ENCODE measurements around the gene TDRD1.

DNA sequence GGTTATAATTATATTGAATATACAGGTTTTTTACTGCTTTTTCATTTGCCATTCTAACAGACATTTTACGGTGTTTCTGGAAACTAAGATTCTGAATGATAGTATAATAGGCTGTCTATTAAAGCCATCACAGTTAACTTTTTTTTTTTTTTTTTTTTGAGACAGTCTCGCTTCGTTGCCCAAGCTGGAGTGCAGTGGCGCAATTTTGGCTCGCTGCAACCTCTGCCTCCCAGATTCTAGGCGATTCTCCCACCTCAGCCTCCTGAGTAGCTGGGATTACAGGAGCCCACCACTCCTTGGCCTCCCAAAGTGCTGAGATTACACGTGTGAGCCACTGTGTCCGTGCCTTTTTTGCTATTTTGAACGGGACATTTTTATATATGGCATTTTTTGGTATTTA, 4.4 kb downstream of the TDRD1 start:
- TF ChIP-seq, protein P1, sequence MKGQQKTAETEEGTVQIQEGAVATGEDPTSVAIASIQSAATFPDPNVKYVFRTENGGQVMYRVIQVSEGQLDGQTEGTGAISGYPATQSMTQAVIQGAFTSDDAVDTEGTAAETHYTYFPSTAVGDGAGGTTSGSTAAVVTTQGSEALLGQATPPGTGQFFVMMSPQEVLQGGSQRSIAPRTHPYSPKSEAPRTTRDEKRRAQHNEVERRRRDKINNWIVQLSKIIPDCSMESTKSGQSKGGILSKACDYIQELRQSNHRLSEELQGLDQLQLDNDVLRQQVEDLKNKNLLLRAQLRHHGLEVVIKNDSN (IDR thresholded peaks at IDR 0.05; ENCODE audit: borderline replicate concordance, extremely low read length, insufficient read depth, low read depth, low read length) = no peak
- TF ChIP-seq CEBPB (IDR thresholded peaks at IDR 0.05; ENCODE audit: borderline replicate concordance in 1 of 2, low read depth in 2 of 2, low read length in 2 of 2) (no peak), POLR2AphosphoS2 (IDR thresholded peaks at IDR 0.05; ENCODE audit: low read depth, low read length) (no peak), STAT1 (conservative IDR thresholded peaks at IDR 0.05) (no peak), JUNB (IDR thresholded peaks at IDR 0.05) (no peak), ZZZ3 (IDR thresholded peaks at IDR 0.05; ENCODE audit: control insufficient read depth, insufficient read length, low read depth) (no peak), CBX3 (IDR thresholded peaks at IDR 0.05; ENCODE audit: borderline replicate concordance, low read depth) (no peak), MXI1 (IDR thresholded peaks at IDR 0.05; ENCODE audit: low read depth, low read length) (no peak)
- TF ChIP-seq, protein P2, sequence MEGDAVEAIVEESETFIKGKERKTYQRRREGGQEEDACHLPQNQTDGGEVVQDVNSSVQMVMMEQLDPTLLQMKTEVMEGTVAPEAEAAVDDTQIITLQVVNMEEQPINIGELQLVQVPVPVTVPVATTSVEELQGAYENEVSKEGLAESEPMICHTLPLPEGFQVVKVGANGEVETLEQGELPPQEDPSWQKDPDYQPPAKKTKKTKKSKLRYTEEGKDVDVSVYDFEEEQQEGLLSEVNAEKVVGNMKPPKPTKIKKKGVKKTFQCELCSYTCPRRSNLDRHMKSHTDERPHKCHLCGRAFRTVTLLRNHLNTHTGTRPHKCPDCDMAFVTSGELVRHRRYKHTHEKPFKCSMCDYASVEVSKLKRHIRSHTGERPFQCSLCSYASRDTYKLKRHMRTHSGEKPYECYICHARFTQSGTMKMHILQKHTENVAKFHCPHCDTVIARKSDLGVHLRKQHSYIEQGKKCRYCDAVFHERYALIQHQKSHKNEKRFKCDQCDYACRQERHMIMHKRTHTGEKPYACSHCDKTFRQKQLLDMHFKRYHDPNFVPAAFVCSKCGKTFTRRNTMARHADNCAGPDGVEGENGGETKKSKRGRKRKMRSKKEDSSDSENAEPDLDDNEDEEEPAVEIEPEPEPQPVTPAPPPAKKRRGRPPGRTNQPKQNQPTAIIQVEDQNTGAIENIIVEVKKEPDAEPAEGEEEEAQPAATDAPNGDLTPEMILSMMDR (IDR thresholded peaks at IDR 0.05 in 2 of 3, conservative IDR thresholded peaks at IDR 0.05 in 1 of 3; ENCODE audit: control insufficient read depth in 2 of 3, extremely low read depth in 1 of 3, insufficient read depth in 1 of 3, low read depth in 3 of 3, low read length in 3 of 3) = no peak
- TF ChIP-seq, protein P3, sequence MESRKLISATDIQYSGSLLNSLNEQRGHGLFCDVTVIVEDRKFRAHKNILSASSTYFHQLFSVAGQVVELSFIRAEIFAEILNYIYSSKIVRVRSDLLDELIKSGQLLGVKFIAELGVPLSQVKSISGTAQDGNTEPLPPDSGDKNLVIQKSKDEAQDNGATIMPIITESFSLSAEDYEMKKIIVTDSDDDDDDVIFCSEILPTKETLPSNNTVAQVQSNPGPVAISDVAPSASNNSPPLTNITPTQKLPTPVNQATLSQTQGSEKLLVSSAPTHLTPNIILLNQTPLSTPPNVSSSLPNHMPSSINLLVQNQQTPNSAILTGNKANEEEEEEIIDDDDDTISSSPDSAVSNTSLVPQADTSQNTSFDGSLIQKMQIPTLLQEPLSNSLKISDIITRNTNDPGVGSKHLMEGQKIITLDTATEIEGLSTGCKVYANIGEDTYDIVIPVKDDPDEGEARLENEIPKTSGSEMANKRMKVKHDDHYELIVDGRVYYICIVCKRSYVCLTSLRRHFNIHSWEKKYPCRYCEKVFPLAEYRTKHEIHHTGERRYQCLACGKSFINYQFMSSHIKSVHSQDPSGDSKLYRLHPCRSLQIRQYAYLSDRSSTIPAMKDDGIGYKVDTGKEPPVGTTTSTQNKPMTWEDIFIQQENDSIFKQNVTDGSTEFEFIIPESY (IDR thresholded peaks at IDR 0.05) = no peak
